Measurements from ENCODE around the gene SLAMF6. TPM values are rescaled to one million over a fixed set of nuclear protein-coding genes. Genes with fewer than 3 reads are reported as not detected.
"Not testable (repeated sequence)": the region's sequence is repeated elsewhere in the genome, so short reads cannot be mapped to it uniquely, and the experiment has no call there.

SLAMF6 gene
- total RNA-seq (2014; rRNA removed; shearing (Covaris generic)): not detected in 2 replicates
- polyA plus RNA-seq (2015; cell fraction: cytosol; rRNA removed): not detected in 2 replicates
- not detected in 2 replicates for polyA plus RNA-seq (2015; cell fraction: nucleus; rRNA removed)

DNA sequence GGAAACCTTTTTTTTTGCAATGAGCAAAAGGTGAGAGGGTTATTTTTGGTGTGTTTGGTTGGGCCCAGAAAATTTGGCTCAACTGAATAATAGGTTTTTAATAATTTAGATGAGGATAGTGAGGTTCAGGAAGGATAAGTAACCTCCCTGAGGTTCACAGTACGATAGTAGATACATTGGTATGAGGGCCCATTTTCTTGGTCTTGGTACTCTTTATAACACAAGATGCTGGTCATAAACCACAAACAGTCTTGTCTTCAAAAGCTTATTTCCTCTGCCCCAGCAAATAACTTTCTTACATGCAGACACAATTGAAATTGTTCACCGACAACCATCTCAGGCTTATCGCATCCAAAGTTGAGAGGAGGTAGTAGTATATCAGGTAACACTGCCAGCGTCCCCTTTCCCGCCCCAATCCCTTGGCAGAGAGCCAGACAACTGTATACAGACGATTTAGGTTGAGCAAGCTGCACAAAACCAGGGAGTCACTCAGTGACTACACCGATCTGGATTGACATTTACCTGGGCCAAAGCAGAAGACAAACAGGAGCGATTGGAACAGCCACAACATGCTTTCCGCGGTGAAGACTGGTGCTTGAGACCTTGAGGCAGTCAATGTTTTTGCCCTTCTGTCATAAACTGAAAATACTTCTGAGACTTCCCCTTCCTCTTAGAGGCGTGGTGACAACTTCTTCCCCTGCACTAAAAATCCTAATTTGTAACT is at the start of gene SLAMF6:
SLAMF6 (minus strand) TSS at position 634 of the 724 bp plus-strand sequence; CDS start at position 571, 63 bp downstream.
- in situ Hi-C loops (cut with HindIII; ENCODE audit: low pct_unique_long_range_greater_than_20kb, low sequenced_read_pairs): no loop called here

DNA sequence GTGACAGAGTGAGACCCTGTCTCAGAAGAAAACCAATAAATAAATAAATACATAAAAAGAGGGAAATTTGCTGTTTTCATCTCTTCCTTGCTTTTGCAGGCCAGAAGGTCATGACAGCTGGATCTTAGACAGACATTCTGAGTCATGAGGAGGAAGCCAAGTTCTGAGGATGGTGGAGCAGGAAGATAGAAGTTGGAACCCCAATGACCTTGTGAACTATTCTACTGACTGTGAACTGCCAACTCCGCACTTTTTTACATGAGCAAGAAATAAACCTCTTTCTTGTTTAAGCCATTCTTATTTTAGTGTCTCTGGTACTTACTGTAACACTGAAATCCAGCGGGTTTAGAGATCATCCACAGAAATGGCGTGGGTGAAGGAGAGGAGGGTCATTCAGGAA is 47.8 kb upstream of the SLAMF6 start:
- in situ Hi-C loops (cut with HindIII; ENCODE audit: low pct_unique_long_range_greater_than_20kb, low sequenced_read_pairs): no loop called here
- no peak for DNase-seq (ENCODE audit: low read depth, low spot score)

More for the DNA sequence above, at the start of gene SLAMF6:
- DNase-seq (ENCODE audit: low read depth, low spot score): no peak

DNA sequence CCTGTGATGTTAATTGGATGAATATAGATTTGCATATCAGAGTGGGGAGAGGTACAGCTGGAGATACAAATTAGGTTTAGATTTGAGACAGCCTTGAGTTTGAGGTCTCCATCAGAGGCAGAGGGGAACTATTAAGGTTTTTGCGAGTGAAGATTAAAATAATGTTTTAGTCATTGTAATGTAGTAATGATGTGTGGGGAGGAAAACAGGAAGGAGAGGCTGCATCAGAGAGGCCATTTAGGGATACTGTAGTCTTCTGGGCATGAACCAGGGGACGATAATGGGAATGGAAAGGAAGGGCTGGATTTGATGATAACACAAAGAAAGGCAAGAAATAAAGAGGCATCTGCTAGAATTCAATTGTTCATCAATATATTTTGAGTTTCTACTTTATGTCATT is 46.8 kb upstream of the SLAMF6 start:
- in situ Hi-C loops (cut with HindIII; ENCODE audit: low pct_unique_long_range_greater_than_20kb, low sequenced_read_pairs): no loop called here

DNA sequence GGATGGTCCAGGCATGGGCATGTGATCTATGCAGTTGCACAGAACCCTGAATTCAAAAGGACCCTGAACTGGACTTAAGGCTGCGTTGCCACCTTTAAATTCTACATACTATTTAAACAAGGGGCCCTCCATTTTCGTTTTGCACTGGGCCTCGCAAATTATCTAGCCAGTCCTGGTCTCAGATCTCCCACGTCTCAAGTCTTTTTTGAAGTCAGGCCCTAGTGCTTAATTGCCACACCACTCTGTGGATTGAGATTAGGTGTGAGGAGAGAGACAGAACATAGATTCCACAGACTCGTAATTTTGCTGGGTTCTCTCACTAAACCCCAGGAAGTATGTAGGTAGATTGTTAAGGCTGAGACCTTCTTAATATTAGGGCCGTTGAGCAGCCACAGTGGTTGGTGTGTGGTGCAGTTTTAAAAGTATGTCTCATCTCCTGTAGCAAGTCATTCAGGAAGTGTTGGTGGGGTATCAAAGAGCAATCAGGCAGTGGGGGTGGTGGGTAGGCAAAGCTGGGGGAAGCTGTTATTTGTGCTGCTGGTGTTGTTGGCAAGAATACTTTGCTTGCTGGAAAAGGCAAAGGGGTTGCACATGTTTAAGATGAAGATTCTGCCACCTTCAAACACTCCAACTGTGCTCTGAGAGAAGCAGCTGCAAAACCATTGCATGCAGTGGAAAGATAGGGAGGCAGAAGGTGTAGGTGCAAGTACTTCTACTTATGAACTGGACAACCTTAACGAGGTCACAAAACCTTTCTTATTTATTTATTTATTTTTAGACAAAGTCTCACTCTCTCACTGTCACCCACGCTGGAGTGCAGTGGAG is 45.0 kb upstream of the SLAMF6 start:
- DNase-seq (ENCODE audit: low read depth, low spot score): no peak
- in situ Hi-C loops (cut with HindIII; ENCODE audit: low pct_unique_long_range_greater_than_20kb, low sequenced_read_pairs): no loop called here

More for the DNA sequence above, 46.8 kb upstream of the SLAMF6 start:
- no peak for DNase-seq (ENCODE audit: low read depth, low spot score)

DNA sequence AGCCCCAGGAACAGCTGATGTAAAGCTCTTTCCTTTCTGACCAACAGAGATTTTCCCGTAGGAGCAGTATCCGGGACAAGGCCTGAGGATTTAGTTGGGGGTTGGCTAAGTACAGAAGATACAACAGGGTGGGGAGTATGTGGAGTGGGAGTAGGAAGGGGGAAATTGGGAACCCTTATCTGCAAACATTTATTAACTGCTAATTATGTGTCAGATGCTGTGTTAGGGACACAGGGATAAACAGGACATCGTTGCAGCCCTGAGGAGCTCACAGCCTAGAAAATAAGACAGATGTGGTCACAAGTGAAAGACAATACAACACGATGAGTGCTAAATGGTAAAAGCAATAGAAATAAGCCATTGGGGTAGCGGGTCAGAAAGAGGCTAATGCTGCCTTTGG is 44.3 kb upstream of the SLAMF6 start:
- in situ Hi-C loops (cut with HindIII; ENCODE audit: low pct_unique_long_range_greater_than_20kb, low sequenced_read_pairs): no loop called here
- no peak for DNase-seq (ENCODE audit: low read depth, low spot score)

DNA sequence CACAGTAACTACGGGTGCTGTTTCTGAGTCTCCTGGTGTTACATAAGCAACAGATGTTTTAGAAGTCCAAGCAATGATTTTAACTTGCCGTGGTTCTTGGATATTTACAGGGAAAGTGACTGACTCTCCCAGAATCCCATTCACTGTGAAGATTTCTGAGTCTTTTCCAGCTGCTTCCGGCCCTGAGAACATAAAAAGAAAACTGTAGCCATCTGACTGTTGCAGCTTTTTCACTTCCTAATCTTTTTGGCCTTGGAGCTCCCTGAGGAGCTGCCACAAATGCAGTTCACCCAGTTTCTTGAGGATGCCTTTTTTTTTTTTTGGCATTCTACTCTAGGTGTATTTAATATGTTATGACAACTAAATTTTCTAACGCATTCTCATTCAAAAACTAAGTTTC is 42.5 kb upstream of the SLAMF6 start:
- DNase-seq (ENCODE audit: low read depth, low spot score): no peak
- in situ Hi-C loops (cut with HindIII; ENCODE audit: low pct_unique_long_range_greater_than_20kb, low sequenced_read_pairs): no loop called here

DNA sequence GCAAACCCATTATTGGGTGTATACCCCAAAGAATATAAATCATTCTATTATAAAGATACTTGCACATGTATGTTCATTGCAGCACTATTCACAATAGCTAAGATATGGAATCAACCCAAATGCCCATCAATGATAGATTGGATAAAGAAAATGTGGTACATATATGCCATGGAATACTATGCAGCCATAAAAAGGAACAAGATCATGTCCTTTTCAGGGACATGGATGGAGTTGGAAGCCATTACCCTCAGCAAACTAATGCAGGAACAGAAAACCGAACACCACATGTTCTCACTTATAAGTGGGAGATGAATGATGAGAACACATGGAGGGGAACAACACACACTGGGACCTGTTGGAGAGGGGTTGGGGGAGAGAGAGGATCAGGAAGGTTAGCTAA is 40.2 kb upstream of the SLAMF6 start:
- in situ Hi-C loops (cut with HindIII; ENCODE audit: low pct_unique_long_range_greater_than_20kb, low sequenced_read_pairs); DNase-seq (ENCODE audit: low read depth, low spot score): not testable (repeated sequence)

DNA sequence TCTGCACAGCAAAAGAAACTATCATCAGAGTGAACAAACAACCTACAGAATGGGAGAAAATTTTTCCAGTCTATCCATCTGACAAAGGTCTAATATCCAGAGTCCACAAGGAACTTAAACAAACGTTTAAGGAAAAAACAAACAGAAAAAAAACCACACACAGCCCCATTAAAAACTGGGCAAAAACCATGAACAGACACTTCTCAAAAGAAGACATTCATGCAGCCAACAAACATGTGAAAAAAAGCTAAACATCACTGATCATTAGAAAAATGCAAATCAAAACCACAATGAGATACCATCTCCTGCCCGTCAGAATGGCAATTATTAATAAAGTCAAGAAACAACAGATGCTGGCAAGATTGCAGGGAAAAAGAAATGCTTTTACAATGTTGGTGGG is 39.7 kb upstream of the SLAMF6 start:
- in situ Hi-C loops (cut with HindIII; ENCODE audit: low pct_unique_long_range_greater_than_20kb, low sequenced_read_pairs); DNase-seq (ENCODE audit: low read depth, low spot score): not testable (repeated sequence)

DNA sequence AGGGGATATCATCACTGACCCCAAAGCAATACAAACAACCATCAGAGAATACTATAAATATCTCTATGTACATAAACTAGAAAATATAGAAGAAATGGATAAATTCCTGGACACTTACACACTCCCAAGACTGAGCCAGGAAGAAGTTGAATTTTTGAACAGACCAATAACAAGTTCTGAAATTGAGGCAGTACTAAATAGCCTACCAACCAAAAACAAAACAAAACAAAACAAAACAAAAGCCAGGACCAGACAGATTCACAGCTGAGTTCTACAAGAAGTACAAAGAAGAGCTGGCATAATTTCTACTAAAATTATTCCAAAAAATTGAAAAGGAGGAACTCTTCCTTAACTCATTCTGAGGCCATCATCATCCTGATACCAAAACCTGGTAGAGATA is 37.8 kb upstream of the SLAMF6 start:
- in situ Hi-C loops (cut with HindIII; ENCODE audit: low pct_unique_long_range_greater_than_20kb, low sequenced_read_pairs): no loop called here
- DNase-seq (ENCODE audit: low read depth, low spot score): no peak

DNA sequence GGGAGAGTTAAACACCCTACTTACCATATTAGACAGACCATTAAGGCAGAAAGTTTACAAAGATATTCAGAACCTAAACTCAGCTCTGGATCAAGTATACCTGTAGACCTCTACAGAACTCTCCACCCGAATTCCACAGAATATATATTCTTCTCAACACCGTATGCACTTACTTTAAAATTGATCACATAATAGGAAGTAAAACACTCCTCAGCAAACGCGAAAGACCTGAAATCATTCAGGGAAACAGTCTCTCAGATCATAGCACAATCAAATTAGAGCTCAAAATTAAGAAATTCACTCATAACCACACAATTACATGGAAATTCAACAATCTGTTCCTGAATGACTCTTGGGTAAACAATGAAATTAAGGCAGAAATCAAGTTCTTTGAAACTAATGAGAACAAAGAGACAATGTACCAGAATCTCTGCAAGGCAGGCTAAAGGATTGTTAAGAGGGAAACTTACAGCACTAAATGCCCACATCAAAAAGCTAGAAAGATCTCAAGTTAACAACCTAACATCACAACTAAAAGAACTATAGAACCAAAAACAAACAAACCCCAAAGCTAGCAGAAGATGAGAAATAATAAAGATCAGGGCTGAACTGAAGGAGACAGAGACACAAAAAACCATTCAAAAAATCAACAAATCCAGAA is 37.1 kb upstream of the SLAMF6 start:
- no peak for DNase-seq (ENCODE audit: low read depth, low spot score)
- in situ Hi-C loops (cut with HindIII; ENCODE audit: low pct_unique_long_range_greater_than_20kb, low sequenced_read_pairs): no loop called here

DNA sequence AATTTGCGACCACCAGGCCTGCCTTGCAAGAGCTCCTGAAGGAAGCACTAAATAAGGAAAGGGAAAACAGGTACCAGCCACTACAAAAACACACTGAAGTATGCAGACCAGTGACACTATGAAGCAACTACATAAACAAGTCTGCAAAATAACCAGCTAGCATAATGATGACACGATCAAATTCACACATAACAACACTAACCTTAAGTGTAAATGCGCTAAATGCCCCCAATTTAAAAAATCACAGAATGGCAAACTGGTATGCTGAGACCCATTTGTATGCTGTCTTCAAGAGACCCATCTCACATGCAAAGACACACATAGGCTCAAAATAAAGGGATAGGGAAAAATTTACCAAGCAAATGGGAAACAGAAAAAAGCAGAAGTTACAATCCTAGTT is 36.4 kb upstream of the SLAMF6 start:
- in situ Hi-C loops (cut with HindIII; ENCODE audit: low pct_unique_long_range_greater_than_20kb, low sequenced_read_pairs): not testable (repeated sequence)

DNA sequence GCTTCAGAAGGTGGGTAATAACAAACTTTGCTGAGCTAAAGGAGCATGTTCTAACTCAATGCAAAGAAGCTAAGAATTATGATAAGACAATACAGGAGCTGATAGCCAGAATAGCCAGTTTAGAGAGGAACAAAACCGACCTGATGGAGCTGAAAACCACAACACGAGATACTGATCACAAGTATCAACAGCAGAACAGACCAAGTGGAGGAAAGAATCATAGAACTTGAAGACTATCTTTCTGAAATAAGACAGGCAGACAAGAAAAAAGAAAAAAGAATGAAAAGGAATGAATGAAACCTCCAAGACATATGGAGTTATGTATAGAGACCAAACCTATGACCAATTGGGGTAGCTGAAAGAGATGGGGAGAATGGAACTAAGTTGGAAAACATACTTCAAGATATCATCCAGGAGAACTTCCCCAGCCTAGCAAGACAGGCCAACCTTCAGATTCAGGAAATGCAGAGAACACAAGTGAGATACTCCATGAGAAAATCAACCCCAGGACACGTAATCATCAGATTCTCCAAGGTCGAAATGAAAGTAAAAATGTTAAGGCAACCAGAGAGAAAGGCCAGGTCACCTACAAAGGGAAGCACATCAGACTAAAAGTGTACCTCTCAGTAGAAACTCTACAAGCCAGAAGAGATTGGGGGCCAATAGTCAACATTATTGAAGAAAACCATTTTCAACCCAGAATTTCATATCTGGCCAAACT is 35.8 kb upstream of the SLAMF6 start:
- no peak for DNase-seq (ENCODE audit: low read depth, low spot score)
- in situ Hi-C loops (cut with HindIII; ENCODE audit: low pct_unique_long_range_greater_than_20kb, low sequenced_read_pairs): no loop called here

More for the DNA sequence above, 36.4 kb upstream of the SLAMF6 start:
- DNase-seq (ENCODE audit: low read depth, low spot score): not testable (repeated sequence)

DNA sequence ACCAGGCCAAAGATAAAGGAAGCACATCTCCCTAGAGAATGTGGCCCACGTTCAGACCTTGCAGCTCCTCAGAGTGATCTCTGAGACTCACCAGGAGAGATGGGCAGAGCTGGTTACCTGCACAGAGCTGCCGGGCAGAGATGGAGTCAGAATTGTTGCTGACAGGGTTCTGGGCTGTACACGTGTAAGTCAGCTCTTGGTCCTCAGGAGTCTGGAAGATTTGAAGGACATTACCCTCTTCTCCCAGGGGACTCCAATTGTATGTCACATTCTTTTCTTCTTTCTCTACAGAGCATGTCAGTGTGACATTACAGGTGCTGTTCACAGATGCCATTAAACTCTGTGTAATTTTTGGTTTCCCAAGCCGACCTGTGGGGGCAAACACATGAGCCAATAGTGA is 30.7 kb upstream of the SLAMF6 start:
- in situ Hi-C loops (cut with HindIII; ENCODE audit: low pct_unique_long_range_greater_than_20kb, low sequenced_read_pairs): no loop called here
- no peak for DNase-seq (ENCODE audit: low read depth, low spot score)

DNA sequence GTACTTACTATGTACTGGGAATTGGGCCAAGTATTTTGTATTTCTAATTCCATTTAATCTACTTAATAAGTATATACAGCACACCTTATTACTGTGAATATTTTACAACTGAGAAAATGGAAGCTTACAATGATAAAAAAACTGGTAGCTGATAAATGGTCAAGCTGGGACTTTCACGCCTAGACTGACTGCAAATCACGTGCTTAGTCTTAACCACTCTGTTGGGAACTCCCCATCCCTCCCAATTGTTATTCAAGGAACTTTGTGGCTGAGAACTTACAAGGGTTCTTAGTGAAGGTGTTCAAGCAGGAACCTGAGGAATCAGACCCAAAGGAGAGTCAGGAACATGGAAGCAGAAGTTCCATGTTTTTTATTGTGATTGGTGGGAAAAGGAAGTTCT is 29.4 kb upstream of the SLAMF6 start:
- DNase-seq (ENCODE audit: low read depth, low spot score): no peak
- in situ Hi-C loops (cut with HindIII; ENCODE audit: low pct_unique_long_range_greater_than_20kb, low sequenced_read_pairs): no loop called here

DNA sequence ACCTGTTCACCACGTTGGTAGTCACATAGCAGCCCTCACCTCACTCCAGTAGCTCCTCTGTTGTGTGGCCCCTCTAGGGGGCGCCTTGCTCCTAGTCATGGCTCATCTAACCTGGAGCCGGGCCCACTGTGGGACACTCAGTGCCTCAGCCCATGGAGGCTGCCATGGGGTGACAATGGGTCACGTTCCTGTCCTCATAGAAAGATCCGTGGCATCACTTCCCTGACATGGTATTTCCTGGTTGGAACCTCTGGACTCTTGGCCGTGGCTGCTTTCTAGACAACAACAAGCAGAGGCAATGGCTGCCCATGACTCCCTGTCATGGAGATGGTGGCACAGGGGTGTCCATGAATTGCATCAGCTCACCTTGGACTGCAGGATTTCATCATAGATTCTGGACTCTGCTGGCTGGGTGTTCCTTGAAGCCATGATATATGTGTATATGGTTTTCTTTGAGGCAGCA is 27.5 kb upstream of the SLAMF6 start:
- DNase-seq (ENCODE audit: low read depth, low spot score): peak; percentile 32
- in situ Hi-C loops (cut with HindIII; ENCODE audit: low pct_unique_long_range_greater_than_20kb, low sequenced_read_pairs): no loop called here

DNA sequence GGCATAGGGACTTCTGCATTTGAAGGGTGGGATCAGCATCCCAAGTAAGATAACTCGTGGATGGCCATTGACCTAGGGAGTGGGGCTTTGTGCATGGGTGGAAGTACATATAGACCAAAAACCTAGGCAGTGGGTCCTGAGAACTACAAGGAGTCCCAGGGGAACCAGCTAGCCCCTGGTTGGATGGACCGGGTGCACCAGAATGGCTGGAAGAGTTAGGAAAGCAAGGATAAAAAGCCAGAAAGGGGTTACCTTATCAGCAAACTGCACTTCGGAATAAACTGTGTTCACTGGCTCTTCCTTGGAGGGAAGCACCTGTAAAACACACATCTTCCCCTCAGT is 26.6 kb upstream of the SLAMF6 start:
- no peak for DNase-seq (ENCODE audit: low read depth, low spot score)
- in situ Hi-C loops (cut with HindIII; ENCODE audit: low pct_unique_long_range_greater_than_20kb, low sequenced_read_pairs): no loop called here

DNA sequence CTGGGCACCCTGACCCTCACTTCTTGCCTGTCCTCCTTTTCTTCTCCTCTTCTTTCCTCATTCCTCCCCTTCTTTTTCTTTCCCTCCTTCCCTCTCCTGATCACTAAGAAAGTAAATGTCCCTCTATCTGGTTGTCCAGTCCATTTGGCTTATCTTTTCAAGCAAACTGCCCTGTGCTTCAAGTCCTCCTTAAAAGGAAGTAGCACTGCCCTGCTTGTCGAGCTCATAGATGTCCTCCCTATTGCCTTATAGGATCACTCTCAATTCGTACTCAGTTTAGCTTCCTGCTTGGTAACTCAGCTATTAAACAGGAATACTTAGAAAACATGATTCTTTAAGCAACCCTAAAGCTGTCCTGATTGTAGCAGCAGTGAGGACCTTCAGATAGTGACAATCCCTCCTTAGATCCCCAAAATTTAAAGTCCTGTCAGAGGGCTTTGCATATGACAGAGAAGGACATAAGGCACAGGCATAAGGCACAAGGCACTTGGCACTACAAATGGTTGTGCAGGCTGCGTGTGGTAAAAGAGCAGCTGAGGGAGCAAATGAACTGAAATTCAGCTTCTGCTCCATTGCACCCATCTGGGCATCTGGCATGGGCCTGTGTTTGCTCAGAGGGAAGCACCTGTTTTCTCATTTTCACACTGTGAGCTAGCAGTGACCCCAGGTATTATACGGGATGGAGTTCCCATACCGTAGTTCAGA is 26.1 kb upstream of the SLAMF6 start:
- no peak for DNase-seq (ENCODE audit: low read depth, low spot score)
- in situ Hi-C loops (cut with HindIII; ENCODE audit: low pct_unique_long_range_greater_than_20kb, low sequenced_read_pairs): no loop called here

Measured in SK-MEL-5 (cell line).